Pulmonary artery endothelial cell (primary cell): Measurements from ENCODE around the gene CYTH1. TPM values are rescaled to one million over a fixed set of nuclear protein-coding genes. Genes with fewer than 3 reads are reported as not detected.

Source experiments
- DNase-seq: peaks from one replicate; pipeline ENCODE4 v3.0.0-alpha.2; 2011; ENCODE audit warnings: low read depth, low spot score
- total RNA-seq: library from RNA; depleted of rRNA; stranded (reverse); fragments of >200 nt; gene quantifications from 2 replicates; pipeline ENCODE4 v1.2.3, GENCODE V29; 2014

The CYTH1 gene
- total RNA-seq, 1 donor from 2014 or later, result 44.1 TPM

DNA sequence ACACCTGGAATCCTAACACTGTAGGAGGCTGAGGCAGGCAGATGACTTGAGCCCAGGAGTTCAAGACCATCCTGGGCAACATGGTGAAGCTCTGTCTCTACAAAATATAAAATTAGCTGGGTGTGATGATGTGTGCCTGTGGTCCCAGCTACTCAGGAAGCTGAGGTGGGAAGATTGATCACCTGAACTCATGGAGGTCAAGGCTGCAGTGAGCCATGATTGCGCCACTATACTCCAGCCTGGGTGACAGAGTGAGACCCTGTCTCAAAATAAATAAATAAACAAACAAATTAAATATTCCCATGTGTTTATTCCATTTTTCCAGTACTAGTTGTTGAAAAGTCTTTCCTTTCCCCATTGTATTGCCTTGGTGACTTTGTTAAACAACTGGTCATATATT lies 130.0 kb downstream of the CYTH1 start:
- DNase-seq, result no peak

GRCh38 chr17:78651554-78651953 lies 130.5 kb downstream of the CYTH1 start:
- DNase-seq, result no peak

GRCh38 chr17:78650093-78650715 lies 131.9 kb downstream of the CYTH1 start:
- no peak for DNase-seq

- no peak for DNase-seq
Measured at GRCh38 chr17:78648293-78648692, 133.8 kb downstream of the CYTH1 start.

- DNase-seq, result no peak
Measured at GRCh38 chr17:78647032-78647431, 135.0 kb downstream of the CYTH1 start.

DNA sequence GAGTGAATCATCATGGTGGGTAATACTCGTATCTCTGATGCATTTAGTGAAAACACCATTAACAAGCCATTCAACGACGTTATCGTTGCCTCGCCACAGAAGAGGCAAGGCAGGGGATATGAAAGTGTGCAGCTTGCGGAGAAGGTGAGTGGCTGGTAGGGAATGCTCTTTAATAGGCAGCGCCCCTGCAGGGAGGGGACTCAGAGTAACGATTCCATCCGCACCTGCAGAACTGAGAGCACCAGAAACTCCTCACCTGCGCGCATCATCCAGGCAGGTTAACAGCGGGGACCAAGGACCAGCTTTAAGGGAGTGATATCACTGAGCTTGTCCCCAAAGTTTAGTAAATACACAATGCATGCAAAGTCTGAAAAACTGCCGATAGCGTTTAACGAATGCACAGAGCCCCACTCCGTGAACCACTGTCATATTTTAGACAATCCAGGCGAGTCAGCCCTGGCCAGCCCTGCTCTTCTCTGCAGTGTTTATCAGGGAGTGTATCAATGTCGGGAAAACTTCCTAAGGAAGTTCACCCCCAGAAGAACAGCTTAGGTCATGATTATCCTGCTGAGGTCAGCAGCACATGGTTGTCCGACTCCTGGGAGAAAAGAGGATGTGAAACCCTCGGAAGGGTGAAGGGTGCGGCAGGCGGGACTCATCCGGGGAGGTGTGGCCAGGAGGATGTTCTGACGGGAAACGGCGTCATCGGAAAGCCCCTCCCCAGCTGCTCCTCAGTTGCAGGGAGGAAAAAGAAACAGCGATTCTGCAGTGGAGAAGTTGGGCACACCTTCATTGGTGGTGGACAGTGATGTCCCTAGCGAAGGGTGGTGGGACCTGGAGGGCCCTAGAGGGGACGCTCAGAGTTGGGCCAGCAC lies 136.4 kb downstream of the CYTH1 start:
- DNase-seq, result no peak

GRCh38 chr17:78644931-78645351 lies 137.1 kb downstream of the CYTH1 start:
- no peak for DNase-seq

DNA sequence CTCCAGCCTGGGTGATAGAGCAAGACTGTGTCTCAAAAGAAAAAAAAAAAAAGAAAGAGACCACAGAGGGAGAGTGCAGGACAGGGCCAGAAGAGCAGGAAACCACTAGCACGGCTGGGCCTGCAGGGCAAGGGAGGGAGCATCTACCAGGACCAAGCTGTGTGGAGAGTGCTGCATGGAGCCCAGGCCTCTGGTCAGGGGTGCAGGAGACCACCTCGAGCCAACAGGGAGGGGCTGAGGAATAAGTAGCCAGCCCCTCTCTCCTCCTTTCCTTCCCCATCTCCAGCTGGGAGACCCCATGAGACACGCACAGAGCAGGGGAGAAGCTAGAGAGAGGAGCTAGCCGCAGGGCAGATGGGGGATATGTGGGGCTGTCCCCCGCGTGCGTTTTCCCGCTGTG lies 137.8 kb downstream of the CYTH1 start:
- no peak for DNase-seq

GRCh38 chr17:78643326-78643725 lies 138.7 kb downstream of the CYTH1 start:
- DNase-seq, result no peak

- no peak for DNase-seq
Measured at GRCh38 chr17:78642707-78643106, 139.4 kb downstream of the CYTH1 start.

GRCh38 chr17:78641666-78642065 lies 140.4 kb downstream of the CYTH1 start:
- DNase-seq, result no peak

GRCh38 chr17:78641243-78641642 lies 140.8 kb downstream of the CYTH1 start:
- no peak for DNase-seq

DNA sequence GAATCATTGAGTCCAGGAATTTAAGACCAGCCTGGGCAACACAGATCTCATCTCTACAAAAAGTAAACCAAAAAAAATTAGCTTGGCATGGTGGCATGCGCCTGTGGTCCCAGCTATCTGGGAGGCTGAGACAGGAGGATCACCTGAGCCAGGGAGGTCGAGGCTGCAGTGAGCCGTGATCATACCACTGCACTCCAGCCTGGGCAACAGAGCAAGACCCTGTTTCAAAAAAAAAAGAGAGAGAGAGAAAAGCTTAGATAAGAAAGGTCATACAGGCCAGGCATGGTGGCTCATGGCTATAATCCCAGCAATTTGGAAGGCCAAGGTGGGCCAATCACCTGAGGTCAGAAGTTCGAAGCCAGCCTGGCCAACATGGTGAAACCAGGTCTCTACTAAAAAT lies 141.4 kb downstream of the CYTH1 start:
- DNase-seq, result no peak

DNA sequence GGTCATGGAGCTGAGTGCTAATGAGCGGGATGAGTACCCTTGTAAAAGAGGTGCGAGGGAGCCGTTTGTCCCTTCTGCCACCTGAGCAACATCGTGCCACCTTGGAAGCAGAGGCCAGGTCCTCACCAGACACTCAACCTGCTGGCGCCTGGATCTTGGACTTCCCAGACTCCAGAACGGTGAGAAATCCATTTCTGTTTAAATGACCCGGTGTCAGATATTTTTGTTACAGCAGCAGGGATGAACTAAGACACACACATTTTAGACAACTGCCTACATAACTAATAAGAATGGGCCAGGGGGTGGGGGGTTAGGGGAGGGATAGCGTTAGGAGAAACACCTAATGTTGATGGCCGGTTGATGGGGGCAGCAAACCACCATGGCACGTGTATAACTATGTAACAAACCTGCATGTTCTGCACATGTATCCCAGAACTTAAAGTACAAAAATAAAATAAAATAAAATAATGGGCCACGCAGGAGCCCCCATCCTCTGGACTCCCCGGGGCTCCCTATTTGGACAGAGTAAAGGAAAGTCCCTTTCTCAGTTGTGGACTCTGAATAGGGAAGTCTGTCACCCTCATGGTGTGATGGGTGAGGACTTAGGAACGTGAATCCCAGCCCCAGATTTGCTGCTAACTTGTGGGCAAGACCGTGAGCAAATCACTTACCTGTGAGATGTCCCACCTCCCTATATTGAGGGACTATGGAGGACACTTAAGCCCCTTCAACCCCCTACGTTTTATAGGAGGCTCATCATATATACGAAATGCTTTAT lies 144.2 kb downstream of the CYTH1 start:
- DNase-seq, result no peak

GRCh38 chr17:78637146-78637545 lies 144.9 kb downstream of the CYTH1 start:
- no peak for DNase-seq

DNA sequence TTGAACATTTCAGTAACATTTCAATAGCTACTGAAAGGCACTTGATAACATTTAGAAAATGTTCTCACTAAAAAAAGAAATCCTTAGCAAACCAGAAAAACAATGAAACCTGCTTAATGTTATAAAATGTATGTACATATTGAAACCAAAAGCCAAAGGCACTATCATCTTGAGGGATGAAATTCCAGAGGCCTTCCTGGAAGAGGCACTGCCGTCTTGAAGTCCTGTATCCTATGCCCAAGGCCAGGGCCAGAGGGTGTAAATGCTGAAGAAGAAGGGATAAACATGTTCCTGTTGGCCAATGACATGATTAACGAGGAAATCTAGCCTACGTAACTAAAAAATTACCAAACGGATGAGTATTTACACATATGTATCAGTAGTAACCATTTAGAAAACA lies 147.9 kb downstream of the CYTH1 start:
- DNase-seq, result no peak

DNA sequence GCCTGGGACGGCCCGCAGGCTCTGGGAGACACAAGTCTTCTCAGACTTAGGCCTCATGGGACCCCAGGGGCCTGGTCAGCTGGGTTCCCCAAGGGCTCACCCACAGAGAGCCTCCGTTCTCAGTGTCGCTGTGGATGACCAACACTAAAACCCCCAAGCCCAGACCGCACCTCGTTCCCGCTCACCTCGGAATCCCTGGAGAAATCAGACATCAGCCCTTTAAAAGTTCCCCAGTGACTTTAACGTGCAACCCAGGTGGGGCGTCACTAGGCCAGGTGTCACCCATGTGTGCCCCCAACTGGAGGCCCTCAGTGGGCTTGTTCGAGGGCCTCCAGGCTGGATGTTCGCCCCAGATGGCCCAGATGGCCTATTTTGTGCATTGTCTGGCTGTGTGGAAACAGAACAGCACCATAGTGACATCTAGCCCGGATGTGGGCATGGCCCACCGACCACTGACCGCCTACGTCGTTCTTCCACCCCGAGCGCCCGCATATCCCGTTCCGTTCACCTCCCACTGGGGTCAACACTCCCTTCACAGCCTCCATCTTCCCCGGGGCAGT lies 152.6 kb downstream of the CYTH1 start:
- no peak for DNase-seq

GRCh38 chr17:78628547-78629435 lies 153.3 kb downstream of the CYTH1 start:
- no peak for DNase-seq

- no peak for DNase-seq
Measured at GRCh38 chr17:78624324-78625151, 157.5 kb downstream of the CYTH1 start.
